Renal pelvis (tissue), 4 donors: ENCODE data around the gene SNN. TPM values are rescaled to one million over a fixed set of nuclear protein-coding genes. Genes with fewer than 3 reads are reported as not detected.

ENCODE experiments used
- DNase-seq: peaks from one replicate; pipeline ENCODE4 v3.0.0-alpha.2; 2013
- polyA plus RNA-seq, 3 donors: library from polyadenylated mRNA; unstranded; fragments of 120-200 nt; gene quantifications; one replicate each; pipeline ENCODE4 v1.2.1, GENCODE V29; 2013; ENCODE audit not compliant: insufficient read length in 3 of 3

The SNN gene
- polyA plus RNA-seq, 3 donors: 35.5 to 44.4 (median 38.6) TPM

DNA sequence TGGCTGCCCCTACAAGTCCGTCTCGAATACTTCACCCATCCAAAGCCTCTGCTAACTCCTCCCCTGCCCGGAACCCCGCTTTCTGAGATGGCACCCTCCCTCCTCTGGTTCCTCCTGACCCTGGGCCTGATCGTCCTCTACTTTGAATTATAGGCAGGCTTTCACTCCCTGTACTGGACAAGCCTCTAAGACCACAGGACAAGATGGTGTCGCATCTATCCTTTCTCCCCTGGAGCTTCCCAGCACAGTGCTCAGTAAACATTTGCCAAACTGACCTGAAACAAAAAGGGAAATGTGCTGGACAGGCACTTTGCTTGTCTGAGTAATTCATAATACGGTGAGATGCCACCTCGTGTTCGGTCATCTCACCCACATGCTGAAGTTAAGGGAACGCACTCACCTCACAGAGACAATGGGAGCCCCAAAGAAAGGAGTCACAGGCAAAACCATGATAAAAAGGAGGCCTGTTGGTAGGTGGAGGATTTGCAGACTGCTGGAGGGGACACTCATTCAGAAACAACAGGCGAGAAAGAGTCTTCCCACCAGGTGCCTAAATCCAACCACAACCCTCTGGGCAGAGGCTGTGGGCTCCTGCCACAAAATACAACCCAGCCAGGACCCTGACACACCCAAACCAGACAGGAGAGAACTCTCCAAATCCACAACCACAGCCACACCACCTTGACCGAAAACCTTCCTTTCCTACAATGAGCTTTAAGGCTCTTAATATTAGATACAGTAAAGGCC lies 28.2 kb downstream of the SNN start:
- DNase-seq: no peak

DNA sequence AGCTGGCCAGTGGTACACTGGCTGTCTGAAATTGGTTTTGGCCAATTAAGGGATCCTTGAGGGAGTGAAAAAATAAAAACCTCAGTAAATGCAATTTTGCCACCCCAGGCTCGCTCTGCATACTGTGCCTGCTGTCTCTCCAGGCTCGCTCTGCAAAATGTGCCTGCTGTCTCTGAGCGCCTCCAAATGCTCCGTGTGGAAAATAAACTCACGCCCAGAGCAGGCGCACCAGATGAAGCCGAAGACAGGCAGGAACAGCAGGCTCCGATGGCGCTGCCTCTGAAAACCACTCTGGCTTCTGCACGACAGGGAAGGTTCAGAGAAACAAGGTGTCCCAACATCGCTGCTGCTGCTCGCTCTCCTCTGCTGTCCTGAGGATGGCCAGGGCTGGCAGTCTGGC lies 29.1 kb downstream of the SNN start:
- no peak for DNase-seq

DNA sequence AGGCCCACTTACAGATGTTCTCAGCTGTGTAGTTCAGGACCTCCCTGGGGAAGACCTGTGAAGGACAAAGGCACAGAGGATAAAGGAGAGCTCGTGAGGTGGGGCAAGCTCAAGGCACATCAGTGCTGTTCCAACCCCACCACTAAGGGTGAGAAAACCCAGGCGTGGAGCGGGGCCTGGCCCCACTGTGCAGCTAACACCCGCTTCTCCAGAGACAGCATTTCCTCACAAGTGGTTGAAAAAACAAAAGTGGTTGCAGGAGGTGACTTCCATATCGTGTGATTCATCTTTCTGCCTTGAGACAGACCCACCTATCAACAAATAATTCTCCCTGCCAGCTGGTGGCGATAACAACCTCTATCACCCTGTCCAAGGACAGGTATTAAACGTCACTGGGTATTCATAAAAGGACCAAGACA lies 30.0 kb downstream of the SNN start:
- DNase-seq: no peak

DNA sequence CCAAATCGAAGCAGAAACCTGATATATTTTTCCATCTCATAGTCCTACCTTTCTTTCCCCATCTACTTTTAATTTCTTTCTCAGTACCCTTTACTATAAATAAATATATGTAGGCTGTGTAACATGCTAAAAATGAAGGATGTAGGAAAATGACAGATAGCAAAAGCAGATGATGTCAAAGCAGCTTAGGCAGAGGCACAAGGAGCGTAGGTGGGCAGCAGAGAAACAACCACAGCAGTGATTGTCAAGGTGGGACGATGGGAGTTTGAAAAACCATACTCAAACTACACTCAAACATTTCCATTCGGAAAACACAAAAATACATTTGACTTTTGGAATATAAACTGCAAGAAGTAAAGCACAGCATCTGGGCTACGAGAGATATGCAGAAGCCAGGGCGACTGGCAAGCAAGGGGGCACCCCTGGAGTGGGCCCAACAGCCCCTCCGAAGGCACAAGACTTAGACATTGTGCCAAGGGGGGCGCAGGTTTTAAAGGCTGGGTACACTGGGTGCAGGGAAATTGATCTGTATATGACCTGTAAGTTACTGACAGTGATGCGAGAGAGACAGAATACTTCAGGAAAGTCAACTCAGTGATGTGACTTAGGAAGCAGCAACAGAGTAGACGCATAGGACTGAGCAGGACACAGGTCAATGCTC lies 31.1 kb downstream of the SNN start:
- DNase-seq: no peak

DNA sequence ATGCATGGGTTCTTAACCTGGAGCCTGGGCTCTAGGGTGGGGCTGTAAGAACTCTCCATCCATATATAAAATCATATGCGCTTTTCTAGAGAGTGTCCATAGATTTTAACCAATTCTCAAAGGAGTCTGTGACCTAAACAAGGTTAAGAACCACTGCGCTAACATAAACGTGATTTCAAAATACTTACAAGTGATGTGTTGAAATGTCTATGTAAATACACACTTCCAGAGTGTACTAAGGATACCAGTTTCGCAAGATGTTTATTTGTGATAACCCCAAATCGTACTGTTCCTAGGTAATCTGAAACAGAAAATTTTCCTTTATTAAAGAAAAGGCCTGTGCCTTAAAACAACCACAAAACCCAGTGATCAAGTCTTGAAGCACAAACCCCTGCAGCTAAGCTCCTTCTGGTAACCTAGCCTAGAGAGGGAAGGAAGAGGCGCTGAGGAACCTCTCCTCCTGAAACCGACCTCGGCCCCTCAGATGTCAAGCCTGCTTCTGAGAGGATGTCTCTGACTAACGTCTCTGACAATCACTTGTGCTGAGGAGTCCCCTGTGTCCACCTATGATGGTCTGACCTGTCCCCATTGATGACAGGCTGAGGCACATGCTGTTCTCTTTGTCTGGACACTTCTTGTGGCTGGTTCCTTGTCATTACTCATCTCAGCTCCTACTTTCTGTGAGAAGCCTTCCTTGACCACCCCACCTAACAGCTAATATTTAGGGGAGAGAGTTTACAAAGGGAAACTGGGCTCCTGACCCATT lies 32.2 kb downstream of the SNN start:
- DNase-seq: no peak

DNA sequence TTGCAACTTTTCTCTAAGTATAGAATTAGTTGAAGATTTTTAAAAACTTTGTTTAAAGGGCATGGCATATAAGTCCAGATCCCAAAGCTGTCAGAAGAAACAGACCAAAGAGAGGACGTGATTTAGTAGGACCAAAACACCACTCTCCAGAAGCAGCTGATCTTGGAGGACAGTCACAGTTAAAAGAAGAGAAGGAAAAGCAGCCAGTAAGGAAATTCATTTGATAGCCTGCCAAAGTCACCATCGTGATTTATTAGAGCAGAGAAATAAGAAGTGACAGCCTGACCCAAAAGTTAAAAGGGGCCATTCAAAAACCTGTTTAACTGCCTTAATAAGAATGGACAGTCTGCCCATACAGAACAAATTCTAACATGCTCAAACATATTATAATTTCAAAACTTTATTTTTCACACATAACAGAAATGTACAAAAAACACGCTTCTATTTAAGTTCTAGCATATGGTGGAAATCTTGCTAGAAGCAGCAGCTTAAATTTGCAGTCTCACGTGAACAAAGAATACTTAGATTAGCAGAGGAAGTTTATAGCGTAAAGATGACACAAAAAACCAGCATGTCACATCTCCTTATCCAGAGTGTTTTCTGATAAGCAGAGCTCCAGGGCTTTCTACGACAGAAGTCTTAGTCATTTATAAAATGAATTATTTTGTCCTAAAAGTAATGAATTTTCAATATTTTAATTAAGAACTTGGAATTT lies 37.2 kb downstream of the SNN start:
- no peak for DNase-seq

DNA sequence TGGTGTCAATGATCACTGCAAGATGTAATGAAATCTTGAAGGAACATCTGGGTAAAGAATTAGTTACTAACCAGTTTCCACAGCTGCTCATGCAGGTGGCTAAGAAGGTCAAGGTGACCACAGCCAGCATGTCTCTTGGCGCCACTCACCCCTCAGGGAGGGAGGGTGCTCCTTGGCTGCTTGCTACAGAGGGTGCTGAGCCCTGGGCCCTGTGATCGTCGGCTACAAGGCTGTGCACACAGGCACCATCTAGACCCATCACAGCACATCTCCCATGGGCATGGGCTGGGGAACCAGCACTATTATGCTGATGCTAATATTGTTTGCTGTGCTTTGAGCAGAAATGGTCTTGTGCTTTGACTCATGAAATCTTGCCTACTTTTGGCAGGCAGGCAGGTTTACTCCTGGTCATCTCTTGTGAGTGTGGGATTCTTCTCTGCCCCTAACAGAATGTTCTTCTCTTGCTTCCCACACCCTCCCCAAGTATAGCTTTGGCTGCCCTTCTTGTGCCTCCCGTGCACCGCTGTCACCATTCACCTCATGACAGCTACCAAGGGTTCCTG lies 38.0 kb downstream of the SNN start:
- DNase-seq: no peak

DNA sequence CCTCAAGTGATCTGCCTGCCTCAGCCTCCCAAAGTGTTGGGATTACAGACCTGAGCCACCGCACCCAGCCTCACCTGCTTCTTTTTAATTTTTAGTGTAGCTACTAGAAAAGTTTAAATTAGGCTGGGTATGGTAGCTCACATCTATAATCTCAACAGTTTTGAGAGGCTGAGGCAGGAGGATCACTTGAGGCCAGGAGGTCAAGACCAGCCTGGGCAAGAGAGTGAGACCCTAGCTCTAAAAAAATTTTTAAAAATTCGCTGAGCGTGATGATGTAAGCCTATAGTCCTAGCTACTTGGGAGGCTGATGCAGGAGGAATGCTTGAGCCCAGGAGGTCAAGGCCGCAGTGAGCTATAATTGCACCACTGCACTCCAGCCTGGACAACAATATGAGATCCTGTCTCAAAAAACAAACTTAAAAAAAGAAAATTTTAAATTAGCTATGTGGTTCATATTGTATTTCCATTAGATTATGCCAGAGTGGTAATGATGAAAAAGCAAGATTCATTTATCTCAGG lies 39.5 kb downstream of the SNN start:
- no peak for DNase-seq

DNA sequence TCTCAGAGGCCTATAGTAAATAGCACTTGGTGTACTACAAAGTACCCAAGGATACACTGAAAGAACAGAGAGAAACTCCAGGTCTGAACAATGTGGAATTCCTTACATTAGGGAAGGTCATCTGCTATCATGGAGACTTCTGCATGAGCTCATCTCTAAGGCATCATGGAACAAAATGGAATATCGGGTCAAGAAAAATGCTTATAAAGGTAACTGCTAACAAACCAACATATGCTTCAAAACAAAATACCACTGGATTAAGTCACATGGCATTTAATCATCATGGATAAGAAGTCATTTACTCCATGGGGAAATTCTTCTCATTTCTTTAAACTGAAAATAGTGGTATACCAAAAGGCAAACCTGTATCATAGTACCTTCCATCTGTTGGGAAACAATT lies 40.2 kb downstream of the SNN start:
- no peak for DNase-seq

DNA sequence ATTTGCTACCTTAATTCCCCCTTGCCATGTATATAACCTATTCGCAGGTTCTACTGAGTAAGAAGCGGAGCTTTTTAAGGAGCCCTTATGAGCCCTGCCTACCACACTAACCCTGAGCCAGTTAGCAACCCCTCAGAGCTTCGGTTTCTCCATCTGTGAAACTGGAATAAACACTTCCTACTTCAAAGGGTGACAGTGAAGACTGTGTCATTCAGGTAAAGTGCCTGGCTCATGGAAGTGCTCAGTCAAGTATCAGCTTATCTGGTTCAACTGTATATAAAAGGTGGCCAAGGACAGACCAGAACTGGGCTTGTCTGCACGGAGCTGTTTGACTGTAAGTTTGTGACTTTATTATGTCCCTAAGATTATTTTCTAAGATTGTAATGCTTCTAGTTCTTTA lies 43.4 kb downstream of the SNN start:
- DNase-seq: no peak

DNA sequence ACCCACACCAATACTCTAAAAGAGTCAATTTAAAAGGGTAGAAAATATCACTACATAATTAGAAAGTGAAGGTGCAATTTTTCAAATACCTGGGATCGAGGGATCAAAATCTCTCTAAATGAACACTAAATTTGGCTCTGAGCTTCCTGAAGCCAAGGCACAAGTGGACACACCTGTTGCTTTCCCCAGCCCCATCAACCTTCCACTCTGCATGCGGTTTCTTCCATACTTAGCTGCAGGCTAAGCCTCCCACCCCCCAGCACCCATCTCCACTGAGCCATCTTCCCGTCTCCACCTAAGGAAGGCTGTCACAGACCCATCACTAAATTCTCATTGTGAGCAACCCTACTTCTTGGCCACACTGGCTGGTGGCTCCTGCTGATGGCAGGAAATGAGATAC lies 43.9 kb downstream of the SNN start:
- no peak for DNase-seq

DNA sequence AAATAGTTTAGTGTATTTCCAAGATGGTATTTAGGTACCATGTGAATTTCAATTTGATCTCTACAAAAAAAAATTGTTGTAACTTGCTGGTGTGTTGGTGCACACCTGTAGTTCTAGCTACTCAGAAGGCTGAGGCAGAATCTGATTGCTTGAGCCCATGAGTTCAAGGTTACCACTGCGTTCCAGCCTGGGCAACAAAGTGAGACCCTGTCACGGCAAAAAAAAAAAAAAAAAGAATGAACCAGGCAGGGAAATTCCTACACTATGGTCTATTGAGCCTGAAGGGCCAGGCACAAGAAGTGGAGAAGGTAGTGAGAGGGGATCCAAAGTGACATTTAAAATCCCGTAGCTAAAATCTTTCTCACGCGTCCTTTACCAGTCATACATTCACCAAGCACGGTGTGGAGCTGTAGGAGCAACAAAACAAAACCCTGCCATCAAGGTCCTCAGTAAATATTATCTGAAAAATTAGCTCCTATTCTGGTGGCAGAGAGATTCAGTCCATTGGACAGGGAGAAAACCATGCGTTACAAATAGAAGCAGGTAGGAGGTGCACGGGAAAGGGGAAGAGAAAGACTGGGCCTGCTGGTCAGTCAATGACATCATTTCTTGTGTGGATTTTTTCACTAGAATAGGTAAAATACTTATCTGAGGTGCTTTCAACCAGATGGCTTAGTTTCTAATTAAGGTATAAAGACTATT lies 47.1 kb downstream of the SNN start:
- DNase-seq: no peak

DNA sequence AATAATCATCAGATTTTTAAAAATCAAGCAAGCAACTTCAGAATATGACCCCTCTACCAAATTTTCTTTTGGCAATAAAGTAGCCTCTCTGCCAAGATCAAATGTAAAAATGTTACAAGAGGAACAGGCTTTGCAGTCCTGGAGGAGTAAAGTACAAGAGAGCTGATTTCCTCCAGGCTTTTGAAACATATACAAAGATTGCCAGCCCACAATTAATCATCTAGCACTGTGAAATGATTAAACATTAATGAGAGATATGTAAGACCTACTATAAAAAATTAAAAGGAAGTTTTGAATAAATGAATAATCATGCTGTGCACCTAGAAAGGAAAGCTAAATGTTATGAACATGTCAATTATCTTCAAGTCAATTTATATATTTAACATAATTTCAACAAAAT lies 48.1 kb downstream of the SNN start:
- DNase-seq: no peak

DNA sequence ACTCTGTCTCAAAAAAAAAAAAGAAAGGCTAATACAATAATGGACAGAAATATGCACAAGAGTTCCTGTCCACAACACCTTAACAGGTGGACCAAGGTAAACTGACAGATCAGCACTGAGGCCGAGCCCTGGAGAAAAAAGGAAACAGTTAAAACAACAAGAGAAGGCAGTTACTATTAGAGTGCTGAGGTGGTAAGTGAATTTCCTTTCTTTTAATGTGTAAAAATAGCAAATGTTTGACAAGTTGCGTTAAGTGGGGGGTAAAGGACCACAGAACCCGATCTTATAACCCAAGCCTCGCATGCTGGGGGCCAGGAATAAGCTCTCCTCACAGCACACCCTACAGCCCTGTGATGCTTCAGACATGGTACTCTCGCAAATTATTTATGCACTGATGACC lies 49.6 kb downstream of the SNN start:
- DNase-seq: no peak

DNA sequence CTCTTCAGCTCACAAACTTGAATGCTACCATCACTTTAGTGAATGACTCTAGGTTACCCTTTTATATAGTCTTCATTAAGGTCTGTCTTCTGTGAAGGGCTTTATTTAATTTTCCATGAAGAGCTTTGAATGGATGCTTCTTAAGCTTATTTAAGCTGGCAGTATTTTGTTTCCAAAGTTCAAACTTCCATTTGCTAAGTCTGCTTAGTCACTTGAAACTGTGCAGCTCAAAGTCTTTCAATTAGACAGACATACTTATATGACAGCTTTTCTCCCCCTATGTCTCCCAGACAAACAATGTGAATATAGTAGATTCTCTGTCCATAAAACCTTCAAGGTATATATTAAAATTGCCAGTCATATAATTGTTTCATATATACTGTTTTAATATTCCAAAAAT lies 50.9 kb downstream of the SNN start:
- no peak for DNase-seq

DNA sequence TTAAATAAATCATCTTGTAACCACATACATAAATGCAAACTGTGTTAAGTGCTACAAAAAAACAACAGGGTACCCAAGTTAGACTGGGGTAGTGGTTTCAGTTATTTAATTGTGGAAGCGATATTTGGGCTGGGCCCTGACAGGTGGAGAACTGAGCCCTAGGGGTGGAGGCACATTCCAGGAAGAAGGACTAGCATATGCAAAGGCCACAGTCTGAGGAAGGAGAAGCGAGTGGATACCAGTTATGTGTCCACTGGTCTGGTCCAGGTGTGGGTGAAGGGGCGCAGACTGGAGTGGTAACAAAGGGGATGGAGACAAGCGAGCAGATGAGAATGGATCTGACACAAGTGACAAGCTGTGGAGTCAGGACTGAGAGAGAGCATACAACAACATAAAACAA lies 51.5 kb downstream of the SNN start:
- DNase-seq: no peak

DNA sequence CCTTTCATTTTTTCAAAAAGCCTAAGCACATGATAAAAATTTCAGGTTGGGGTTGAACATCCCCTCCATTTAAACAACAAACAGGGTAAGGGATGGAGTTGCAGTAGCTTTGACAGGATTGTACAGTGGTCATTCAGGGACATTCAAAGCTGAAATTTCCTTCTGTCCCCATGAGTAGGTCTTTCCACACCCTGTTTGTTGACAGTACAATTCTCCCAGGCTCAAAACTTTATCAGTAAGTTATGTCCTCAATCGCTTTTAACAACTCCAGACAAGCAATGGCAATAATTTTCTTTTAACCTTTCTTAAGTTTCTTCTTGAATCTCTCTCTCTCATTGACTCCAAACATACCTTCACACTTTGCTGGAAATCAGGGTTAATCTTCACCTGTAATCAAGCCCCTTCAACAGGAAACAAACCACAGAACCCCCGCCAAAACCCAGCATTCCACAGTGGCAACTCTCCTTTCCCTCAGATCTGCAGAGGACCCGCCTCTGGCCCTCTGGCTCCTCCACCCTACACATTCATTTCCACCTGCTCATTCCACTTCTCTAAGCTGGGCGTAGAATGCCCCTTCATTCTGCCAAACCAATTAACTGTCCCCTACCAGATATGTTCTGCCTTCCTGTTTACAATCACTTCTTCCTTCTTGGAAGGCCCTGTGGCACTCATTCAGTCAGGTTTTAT lies 53.7 kb downstream of the SNN start:
- DNase-seq: no peak

DNA sequence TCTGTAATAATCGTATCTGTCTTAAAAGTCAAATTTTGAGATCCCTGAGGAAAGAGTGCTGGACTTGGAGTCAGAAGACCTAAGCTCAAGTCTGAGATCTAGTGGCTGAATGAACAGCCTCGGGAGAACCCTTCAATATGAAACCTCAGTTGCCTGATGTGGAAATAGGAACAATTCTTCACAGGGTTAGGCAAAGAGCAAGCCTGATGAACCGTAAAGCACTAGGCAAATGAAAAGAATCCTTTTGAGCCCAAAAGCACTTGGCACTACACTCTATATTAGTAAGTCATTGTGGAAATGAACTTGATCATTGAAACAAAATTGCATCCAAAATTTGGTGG lies 54.2 kb downstream of the SNN start:
- no peak for DNase-seq

DNA sequence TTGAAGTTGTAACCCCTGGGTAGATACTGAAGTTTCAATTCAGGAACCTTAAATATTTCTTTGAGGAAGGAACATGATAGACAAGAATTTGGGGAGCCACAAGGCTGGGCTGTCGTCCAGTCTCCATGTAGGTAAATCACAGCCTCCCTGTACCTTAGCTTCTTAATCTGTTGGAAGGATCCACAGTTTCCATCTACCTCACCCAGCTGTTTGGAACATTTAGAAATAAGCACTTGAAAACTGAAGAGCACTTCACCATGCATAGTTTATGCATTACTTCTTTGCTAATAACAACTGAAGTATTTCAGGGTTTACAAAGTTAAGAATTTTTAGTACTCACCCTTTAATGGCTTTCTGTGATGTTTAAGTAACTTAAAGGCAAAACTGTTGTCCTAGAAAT lies 57.2 kb downstream of the SNN start:
- no peak for DNase-seq

DNA sequence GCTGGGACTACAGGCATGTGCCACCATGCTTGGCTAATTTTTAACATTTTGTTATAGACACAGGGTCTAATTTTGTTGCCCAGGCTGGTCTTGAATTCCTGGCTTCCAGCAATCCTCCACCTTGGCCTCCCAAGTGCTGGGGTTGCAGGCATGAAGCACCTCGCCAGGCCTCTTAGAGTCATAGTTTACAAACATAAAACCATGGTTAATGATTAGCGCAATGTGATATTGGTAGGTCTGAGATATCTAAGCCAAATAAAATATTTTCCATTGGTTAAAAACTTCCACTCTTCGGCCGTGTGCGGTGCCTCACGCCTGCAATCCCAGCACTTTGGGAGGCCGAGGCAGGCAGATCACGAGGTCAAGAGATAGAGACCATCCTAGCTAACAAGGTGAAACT lies 57.8 kb downstream of the SNN start:
- DNase-seq: no peak
